IPS-18c (cell line): ENCODE results near the gene EFHC1.

Source experiments
- H3K4me3 ChIP-seq: 2 replicates; pipeline ENCODE4 v1.7.0; 2013; ENCODE audit warnings: low read depth, mild to moderate bottlenecking, low read length, moderate library complexity; ENCODE audit not compliant: insufficient read depth
- H3K9me3 ChIP-seq: one replicate; pipeline ENCODE4 v1.6.1; 2013; ENCODE audit warnings: mild to moderate bottlenecking, low read length, moderate library complexity; ENCODE audit not compliant: control insufficient read depth, insufficient read depth

Gene EFHC1

DNA sequence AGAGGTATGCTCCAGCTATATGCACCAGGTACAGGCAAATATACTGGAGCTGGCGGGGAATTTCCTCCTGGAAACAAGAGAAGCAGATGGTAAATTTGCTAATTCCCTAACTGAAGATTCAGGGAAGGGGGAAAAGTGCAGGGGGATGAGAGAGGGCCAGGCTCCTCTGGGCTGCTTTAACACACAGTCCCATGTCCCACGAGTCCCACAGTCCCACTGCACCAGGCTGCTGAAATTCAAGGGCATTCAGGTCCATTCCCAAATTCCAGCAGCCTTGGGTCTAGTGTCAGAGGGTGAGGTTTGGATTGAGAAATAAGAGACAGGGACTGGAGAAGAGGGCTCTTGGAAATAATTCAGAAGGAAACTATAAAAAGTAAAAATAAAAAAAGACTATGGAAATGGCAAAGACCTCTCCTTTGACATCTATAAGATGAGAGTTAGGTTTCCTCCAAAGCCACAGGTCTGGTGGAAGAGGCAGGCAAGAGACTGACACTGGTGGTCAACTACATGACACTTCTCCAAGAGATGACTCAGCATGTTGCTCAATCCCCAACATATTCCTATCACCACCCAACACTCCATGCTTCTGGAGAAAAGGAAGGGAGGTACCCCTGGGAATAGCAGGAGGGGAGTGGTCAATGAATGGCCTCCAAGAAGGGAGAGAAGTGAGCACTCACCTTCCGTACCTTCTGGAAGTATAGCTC lies 87.6 kb downstream of the EFHC1 start:
- H3K4me3 ChIP-seq = no peak overlapping the region
- no peaks in the 10 kb centered on the region for H3K9me3 ChIP-seq

- Histone ChIP-seq H3K4me3 (no peak overlapping the region), H3K9me3 (no peaks in the 10 kb centered on the region)
Observed at GRCh38 chr6:52508261-52508739, 88.2 kb downstream of the EFHC1 start.

DNA sequence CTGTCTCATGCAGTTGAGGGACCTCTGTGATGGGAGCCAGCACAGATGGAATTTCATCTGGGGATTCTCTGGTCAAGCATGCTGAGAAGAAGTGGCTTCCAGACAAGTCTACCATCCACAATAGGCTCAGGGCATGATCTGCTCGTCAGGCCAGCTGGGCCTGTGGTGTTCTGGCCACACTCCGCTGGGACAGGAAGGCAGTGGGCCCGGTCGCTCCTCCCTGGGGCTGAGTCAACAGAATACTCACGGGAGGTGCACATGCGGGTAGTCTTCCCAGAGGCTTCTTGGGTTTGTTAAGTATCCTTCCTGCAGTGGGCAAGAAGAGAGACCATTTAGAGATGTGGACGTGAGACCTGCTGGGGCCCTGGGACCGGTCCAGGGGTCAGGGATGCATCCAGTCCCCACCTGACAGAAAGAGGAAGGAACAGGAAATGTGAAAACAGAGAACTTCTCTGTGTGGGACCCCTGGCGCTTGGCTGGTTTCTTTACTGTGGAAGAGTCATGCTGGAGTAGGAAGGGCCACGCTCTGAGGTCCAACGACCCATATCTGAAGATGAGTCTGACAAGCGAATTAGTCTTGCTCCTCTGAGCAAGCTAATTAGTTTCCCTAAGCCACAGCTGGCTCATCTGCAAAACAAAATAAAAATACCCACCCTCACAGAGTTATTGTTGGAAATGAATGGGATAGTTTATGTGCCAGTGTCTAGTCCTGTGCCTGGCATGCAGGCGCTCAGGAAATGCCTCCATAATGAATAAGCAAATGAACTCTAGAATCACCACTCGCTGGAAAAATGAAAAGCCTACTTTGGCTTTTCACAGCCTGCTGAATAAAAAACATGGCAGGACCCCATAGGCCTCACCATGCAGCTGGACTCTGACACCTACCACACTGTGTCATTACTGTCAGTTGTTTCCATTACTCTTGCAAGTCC lies 89.4 kb downstream of the EFHC1 start:
- Histone ChIP-seq H3K4me3 (no peak overlapping the region), H3K9me3 (no peaks in the 10 kb centered on the region)

- Histone ChIP-seq H3K9me3 (no peaks in the 10 kb centered on the region), H3K4me3 (no peak overlapping the region)
Observed at GRCh38 chr6:52510213-52510562, 90.0 kb downstream of the EFHC1 start.

DNA sequence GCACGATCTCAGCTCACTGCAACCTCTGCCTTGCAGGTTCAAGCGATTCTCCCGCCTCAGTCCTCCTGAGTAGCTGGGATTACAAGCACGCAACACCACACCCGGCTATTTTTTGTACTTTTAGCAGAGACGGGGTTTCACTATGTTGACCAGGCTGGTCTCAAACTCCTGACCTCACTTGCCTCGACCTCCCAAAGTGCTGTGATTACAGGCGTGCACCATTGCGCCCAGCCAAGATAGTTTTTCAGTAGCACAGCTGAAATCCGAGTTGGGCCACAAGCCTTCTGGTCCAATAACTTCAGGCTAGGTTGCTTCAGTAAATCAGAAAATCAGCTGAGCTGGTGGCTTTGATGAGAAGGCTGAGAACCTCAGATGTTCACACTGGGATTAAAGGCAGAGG lies 91.0 kb downstream of the EFHC1 start:
- Histone ChIP-seq H3K9me3 (no peaks in the 10 kb centered on the region), H3K4me3 (no peak overlapping the region)

DNA sequence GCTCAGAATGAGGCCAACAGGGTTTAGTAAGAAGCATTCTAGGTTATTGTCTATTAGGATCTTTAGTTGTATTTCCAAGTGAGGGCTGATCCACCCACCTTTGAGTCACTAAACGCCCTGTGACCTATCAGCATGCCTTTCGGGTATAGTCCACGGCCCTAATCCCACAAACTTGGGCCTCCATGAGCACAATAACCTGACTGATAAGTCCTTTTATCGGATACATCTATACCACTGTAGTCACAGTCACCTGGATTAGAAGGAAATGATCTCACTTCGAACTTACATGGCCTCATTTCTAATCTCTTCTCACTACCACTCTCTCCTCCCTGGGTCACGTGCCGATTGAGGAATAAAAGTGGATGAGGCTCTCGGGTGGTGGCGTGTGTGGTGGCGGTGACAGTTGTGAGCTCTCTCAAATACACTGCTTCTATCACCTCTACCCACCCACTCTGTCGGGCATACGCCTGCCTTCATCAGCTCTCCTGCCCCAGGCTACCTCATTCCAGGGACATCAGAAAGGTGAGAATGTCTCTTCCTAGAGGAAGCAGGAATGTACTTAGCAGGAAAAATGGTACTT lies 91.5 kb downstream of the EFHC1 start:
- Histone ChIP-seq H3K9me3 (no peaks in the 10 kb centered on the region), H3K4me3 (no peak overlapping the region)

DNA sequence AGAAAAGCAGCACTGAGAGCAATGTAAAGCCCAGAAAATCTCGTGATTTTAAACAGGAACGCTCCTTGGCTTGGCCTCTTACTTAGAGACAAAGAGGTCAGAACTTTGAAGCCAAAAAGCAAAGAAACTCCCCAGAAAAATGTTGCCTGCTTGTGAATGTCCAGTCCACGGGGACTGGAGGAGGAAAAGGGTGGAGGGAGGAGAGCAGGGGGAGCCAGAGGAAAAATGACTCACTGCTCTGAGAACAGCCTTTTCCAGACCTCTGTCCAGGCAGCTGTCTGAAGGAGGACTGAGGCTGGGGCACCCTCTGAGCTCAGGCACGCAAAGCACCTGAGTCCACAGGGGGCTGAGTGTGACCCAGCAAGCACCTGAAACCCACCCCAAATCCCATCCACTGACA lies 92.1 kb downstream of the EFHC1 start:
- Histone ChIP-seq H3K9me3 (no peaks in the 10 kb centered on the region), H3K4me3 (no peak overlapping the region)

GRCh38 chr6:52513464-52513863 lies 93.3 kb downstream of the EFHC1 start:
- no peak overlapping the region for H3K4me3 ChIP-seq
- no peaks in the 10 kb centered on the region for H3K9me3 ChIP-seq

DNA sequence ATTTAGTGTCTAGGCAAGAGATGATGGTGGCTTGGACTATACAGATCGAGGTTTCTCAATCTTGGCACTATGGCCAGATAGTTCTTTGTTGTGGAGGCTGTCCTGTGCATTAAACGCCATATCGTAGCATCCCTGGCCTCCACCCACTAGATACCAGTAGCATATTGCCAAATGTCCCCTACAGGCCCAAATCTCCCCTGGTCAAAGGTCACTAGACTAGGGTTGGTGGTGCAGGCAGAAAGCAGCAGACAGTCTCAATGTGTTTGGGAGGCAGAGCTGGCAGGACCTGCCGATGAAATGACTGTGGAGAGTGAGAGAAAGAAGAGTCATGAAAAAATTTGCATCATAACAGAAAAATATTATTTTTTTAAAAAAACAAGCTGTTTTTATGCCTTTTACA lies 93.8 kb downstream of the EFHC1 start:
- H3K4me3 ChIP-seq = no peak overlapping the region
- no peaks in the 10 kb centered on the region for H3K9me3 ChIP-seq

- Histone ChIP-seq H3K9me3 (no peaks in the 10 kb centered on the region), H3K4me3 (no peak overlapping the region)
Observed at GRCh38 chr6:52514514-52514913, 94.4 kb downstream of the EFHC1 start.

- no peak overlapping the region for H3K4me3 ChIP-seq
- H3K9me3 ChIP-seq = no peaks in the 10 kb centered on the region
Observed at GRCh38 chr6:52515219-52515960, 95.2 kb downstream of the EFHC1 start.

DNA sequence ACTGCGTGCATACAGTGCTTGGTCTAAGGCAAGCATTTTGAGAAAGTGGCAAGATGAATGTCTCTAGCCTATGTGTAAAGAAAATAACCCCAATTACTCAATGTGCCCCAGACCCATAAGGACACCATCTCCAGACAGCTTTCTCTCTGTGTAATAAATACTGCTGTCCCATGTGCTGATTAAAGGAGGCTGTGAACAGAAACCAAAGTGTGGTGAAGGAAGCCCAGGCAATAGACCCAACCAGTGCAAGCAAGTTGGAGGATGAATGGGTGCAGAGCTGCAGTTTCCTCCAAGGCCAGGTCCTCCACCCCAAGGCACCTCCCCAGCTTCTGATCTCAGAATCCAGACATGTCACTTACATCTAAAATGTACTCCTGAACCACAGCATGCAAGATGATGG lies 96.1 kb downstream of the EFHC1 start:
- Histone ChIP-seq H3K4me3 (no peak overlapping the region), H3K9me3 (no peaks in the 10 kb centered on the region)

DNA sequence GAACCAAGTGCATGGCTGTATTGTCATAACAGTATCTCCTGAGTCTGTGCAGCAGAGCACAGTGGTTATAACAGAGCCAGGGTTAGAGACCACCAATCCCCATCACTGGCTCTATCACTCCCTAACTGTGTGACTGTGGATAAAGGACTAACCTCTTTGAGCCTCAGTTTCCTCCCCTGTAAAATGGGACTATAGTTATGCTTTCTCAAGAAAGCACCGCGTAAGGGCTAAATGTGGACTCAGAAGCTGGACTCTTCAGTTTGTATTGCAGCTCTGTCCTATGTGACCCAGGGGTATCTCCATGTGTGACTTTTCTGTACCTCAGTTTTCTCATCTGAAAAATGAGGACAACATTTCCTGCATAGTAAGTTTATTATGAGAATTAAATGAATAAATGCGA lies 96.8 kb downstream of the EFHC1 start:
- Histone ChIP-seq H3K4me3 (no peak overlapping the region), H3K9me3 (no peaks in the 10 kb centered on the region)

DNA sequence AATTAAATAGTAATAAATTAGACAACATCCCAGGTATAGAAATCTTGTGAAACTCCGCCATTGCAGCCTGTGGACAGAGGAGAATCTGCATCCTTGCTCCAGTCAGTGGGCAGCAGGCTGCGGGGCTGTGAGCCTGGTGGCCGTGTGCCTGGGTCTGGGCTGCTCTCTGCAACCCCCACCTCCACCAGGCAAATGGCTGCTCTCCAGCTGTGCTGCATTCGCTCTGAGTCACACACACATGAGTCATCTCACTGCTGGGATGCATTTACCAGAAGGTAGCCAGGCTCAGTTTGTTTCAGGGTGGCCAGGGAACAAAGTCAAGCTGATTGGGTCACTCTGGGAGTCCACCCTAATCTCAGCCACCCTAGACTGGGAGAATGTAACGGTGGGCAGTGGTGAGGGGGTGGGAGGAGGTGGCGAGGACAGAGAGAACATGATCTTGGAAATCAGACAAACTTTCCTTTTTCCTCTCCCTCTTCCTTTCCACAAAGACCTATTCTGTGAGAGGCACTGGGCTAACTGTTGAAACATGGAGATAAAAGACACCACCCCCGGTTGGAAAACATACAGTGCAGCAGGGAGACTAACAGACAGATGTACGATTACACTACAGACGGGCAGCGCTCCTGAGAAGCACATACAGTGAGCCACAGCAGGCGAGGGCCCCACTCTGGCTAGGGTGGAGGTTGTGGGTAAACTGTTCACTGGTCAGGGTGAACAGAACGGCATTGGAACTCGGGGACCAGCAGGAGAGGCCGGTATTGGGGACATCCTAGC lies 97.5 kb downstream of the EFHC1 start:
- H3K4me3 ChIP-seq = no peak overlapping the region
- H3K9me3 ChIP-seq = no peaks in the 10 kb centered on the region

- Histone ChIP-seq H3K9me3 (no peaks in the 10 kb centered on the region), H3K4me3 (no peak overlapping the region)
Observed at GRCh38 chr6:52518279-52518945, 98.3 kb downstream of the EFHC1 start.

- Histone ChIP-seq H3K9me3 (no peaks in the 10 kb centered on the region), H3K4me3 (no peak overlapping the region)
Observed at GRCh38 chr6:52519618-52520017, 99.5 kb downstream of the EFHC1 start.
